Skin epidermis (tissue), 12 donors: Measurements from ENCODE around the gene L1CAM.

Experiments
- H3K27ac ChIP-seq, 21 experiments: fragments of 200-600 bp; sonication (generic) in 11 of 21; one replicate each; pipeline ENCODE4 v1.5.0; 2020; ENCODE audit warnings: mild to moderate bottlenecking in 3 of 21, inconsistent platforms in 2 of 21, moderate library complexity in 2 of 21
- H3K4me3 ChIP-seq, 7 experiments: fragments of 200-600 bp; sonication (generic) in 2 of 7; one replicate each; pipeline ENCODE4 v1.5.0; 2020; ENCODE audit warnings: inconsistent platforms in 2 of 7, mild to moderate bottlenecking in 2 of 7, moderate library complexity in 1 of 7

The L1CAM gene

DNA sequence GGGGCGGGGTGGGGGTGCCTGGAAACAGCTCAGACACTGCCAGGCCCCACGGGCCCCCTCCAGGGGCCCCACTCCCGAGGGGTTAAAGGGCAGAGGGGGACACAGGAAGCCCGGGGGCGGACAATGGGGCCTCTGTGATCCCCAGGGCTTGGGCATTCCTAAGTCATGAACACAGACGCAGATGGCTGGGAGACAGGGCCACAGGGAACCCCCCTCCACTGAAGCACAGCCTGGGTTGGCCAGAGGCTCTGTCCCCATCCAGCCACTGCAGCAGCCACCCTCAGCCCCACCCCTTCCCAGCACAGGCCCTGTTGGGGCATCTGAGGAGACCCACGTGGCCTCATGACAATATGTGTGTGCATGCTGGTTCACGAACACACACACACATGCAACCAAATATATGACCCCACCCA is 3.9 kb downstream of the L1CAM start:
- no peak overlapping the region for H3K27ac ChIP-seq
- H3K4me3 ChIP-seq, result no peak overlapping the region

DNA sequence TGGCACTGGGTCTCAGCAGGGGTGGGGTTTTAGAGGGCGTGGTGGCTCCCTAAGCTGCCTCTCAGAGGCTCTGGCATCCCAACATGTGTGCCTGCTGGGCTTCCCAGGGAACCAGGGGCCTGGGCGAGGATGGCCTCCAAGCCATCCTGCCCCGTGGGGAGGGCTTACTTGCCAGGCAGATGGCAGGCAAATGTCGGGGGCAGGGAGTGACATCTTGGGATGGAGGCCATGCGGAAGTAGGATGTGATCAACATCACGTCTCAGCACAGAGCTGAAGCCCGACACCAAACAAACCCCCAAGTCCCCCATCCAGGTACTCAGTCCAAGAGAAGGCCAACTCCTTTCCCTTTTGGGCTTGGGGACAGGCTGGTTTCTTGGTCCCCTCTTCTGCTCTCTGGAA is 4.7 kb downstream of the L1CAM start:
- no peak overlapping the region for H3K27ac ChIP-seq

DNA sequence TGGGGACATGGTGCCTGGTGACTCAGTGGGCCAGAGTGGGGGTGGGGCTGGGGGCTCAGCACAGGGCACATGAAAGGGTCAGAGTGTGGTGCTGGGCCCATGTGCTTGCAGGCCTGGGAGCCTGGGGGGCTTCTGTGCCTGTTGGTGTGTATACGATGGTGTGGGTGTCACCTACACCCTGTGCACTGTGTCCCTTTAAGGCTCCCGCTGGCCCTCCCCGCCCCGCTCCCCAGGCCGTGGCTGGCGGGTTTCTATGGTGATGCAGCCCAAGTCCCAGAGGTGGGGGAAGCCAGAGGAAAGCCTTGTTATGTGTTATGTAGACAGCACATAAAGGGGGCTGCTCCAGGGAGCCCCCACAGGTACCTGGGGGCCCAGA is 5.5 kb downstream of the L1CAM start:
- Histone ChIP-seq H3K4me3 (no peak overlapping the region), H3K27ac (no peak overlapping the region)

More for the DNA sequence above, 4.7 kb downstream of the L1CAM start:
- H3K4me3 ChIP-seq, result no peak overlapping the region

DNA sequence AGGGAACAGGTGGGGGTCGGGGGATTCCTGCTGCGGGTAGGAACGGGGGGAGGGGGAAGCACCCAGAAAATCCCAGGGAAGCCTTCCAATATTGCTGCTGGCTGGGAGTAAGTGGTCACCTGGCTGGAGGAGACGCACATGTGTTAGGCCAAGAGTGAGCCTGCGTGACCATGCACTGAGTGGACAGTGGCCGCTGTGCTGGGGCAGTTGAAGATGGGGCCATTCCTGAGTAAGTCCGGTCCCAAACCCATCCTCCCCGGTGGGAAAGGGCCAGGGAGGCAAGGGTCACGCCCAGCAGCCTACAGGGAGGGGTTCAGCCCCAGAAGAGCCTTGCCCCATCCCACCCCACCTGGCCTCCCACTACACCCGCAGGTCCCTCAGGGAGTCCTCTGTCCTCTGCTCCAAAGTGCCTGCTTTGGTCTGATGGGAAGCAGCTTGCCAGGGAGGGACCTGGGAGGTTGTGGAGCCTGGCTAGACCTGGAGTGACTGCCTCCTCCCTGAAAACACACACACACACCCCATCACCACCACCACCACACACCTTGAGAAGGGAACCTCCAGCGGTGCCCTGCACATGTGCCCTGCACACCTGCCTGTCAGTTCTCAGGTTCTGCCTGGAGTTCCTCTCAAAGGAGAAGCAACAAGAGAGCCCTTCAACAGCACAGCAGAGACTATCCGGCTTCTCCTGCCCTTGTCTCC is 6.1 kb downstream of the L1CAM start:
- no peak overlapping the region for H3K27ac ChIP-seq
- no peak overlapping the region for H3K4me3 ChIP-seq

DNA sequence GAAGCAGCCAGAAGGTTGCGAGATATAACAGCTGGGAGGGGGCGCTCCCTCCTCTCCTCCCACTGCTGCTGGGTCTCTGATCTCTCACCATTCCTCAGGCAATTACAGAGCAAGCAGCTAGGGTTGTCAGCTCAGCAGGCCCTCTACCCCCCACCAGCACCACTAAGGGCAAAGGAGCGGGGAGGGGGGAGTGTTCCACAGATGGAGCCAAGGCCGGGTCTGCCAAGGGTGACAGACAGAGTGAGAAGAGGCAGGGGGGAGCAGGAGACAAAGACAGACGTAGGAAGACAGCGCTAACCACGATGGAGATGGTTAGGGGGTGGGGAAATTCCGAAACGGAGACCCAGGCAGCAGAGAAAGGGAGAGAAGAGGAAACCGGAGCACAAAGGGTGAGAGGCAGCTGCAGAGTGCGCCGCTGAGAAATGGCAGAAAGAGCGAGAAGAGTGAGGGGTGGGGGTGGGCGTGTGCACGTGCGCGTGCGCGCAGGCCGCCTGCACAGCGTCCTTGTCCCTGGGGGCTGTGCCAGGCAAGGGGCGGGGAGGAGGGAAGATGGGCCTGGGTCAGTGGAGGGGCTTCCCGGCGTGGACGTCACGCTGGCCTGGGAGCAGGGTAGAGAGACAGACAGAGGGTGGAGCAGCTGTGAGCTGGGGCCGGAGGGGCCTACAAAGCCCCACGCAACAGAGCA is 6.9 kb downstream of the L1CAM start:
- H3K4me3 ChIP-seq, result no peak overlapping the region
- H3K27ac ChIP-seq, result no peak overlapping the region

DNA sequence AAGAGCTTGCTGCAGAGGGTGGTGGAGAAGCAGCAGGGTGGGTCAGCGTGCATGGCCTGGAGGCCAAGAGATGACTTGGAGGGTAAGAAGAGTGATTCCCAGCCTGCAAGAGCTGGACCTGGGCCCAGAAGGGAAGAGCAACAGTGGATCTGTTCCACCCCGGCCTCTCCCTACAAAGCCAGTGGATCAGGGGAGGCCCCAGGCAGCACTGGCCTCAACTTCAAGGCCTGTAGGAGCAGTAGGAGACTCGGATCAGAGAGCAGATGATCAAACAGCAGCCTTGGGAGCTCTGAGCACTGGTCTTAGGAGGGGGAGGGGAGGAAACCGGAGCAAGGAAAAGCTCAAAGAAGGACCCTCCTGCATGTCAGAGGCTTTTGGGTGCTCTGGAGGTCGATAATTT is 7.6 kb downstream of the L1CAM start:
- Histone ChIP-seq H3K4me3 (no peak overlapping the region), H3K27ac (no peak overlapping the region)

DNA sequence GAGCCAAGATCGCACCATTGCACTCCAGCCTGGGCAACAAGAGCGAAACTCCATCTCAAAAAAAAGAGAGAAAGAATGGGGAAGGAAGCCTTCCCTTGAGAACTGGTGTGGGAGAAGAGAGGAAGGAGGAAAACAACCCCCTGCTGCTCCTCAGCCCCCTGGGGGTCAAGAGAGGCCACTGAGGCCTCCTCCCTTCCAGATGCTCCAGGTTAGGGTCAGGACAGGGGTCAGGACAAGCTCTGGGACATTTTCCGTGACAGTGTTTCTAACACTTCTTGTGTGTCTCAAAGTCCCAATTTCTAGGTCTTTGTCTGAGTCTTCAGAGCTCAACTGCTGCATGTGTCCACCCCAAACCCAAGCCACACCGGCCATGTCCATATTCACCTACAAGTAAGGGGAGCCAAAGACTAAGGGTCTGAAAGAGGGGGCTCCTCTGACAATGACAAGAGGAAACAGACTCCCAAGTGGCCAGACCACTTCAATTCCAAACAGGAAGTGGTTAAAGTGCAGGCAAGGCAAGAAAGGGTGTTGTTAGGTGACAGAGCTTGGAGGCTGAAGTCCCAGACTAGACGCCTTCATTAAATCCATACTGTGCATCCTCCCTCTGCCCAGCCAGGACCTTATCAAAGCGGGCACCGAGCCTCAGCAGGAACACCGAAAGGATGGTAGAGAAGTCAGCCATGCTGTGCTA is 8.3 kb downstream of the L1CAM start:
- H3K27ac ChIP-seq, result no peak overlapping the region
- H3K4me3 ChIP-seq, result no peak overlapping the region

DNA sequence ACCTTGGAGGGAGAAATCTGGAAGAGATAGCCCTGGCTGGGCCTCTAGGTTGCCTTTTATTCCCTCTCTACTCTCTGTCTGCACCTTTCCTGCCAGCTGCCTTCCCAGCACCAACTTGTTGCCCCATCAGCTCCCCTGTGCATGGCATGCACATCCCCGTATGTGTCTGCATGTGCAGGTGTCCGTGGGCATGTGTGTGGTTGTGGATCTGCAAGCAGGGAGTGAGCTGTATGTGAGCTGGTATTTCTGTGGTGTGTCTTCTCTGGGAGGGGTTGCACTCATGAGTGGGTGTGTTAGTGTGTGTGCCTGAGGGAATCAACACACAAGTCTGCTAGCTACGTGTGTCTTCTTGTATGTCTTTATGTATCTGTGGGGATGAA is 9.9 kb downstream of the L1CAM start:
- no peak overlapping the region for H3K4me3 ChIP-seq

DNA sequence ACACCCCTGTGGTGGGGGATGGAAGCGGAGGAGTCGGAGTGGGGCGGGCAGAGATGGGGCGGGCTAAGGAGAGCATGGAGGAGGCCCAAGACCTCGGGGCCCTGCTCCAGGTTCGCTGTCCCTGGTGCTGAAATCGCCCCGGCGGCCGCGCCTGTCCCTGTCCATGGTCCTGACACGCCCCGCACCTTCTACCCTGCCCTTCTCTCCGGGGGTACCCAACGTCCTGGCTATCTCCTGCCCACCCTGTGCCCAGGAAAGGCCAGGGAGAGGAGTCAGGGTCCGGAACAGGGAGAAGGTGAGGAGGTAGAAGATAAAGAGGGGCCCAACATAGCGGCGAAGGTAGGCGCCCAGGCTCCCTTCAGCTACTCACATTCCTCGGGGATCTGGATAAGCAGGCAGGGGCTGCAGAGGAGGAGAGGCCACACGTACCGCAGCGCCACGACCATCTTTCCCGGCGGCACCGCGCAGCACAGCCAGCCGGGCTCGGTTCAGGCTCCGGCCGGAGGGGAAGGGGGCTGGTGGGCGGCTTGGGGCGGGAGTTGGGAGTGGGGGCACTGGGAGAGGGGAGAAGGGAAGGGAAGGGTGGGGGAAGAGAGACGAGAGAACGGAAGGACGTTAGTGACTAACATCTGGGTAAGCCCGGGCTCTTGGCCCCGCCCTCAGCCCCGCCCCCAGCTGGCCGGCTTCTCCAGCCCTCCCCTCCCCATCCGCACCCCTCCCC is 10.4 kb downstream of the L1CAM start:
- no peak overlapping the region for H3K4me3 ChIP-seq

More for the DNA sequence above, 9.9 kb downstream of the L1CAM start:
- no peak overlapping the region for H3K27ac ChIP-seq

DNA sequence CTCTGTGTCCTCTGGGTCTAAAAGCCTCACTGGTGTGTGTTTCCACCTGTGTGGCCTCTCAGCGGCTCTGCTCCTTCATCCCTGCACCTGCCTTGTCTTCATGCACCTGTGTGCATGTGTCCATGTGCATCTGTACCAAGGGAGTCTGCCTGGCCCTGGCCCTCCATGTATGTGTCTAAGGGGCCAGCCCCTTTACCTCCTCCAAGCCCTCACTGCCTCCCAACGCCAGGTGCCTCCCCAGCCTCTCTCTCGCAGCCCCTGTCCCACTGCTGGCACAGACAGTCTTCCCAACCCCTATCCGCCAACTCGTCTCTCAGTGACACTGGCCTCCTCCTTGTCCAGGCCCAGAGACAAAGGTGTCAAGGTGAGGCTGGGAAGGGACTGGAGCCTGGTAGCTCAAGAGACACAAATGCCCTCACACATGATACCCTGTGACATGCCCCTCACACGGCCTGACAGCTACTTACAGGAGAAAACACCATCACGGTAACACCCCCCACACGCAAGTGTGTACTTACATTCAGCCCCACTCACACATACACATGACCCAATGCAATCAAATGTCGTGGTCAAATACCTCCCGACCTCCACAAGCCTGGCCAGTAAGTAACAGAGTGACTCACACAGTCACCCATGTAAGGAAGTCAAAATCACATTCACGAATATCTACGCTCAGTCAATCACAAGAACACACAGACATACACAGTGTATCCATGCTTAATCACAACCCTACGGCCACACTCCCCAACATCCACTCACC is 11.4 kb downstream of the L1CAM start:
- H3K27ac ChIP-seq, result no peak overlapping the region
- H3K4me3 ChIP-seq, result no peak overlapping the region

More for the DNA sequence above, 10.4 kb downstream of the L1CAM start:
- no peak overlapping the region for H3K27ac ChIP-seq

DNA sequence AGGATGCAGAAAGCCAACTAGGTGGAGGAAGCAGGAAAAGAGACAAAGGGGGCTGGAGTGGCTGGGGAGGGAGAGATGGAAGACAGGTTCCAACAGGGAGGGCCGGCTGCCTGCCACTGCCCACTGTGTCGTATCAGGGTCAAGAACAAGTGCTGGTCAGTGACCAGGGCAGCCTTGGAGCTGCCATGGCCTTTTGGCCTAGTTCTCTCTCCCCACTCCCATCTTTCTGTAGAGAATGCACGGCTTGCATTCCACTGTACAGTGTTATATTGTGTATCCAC is 11.9 kb downstream of the L1CAM start:
- Histone ChIP-seq H3K27ac (no peak overlapping the region), H3K4me3 (no peak overlapping the region)

DNA sequence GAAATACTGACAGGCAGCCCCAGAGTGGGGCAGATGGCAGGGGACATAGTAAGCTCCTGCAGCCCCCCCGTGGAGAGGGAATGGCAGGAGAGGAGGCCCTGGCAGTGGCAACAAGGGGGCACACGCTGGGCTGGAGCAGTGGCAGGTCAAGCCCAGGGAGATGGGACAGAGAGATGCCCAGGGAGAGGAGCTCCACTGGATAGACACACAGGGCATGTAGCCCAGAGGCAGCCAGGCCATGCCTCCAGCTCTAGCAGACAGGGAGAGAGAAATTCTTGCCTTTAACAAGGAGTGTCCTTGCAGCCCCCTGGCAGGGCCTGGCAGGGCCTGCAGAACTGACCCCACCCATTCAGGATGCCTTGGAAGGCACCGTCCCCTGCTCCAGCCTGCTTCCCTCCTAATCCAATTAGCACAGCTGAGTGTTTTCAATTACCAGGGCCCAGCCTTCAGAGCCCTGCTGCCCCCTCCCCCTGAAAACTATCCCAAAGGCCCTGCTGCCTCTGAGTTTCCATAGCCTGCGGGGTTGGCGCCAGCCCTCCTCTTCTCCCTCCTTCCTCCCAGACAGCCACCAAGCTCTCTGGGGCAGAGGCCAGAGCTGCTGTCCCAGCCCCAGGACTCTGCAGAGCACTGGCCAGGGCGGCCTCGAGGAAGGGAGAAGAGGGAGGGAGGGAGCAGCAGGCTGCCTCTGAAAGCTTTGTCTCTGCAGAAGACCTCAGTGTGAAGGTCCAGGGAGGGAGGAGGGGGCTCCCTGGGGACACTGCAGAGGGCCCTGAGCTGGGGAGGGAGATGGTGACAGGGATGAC is 12.5 kb downstream of the L1CAM start:
- H3K27ac ChIP-seq, result no peak overlapping the region
- H3K4me3 ChIP-seq, result no peak overlapping the region

DNA sequence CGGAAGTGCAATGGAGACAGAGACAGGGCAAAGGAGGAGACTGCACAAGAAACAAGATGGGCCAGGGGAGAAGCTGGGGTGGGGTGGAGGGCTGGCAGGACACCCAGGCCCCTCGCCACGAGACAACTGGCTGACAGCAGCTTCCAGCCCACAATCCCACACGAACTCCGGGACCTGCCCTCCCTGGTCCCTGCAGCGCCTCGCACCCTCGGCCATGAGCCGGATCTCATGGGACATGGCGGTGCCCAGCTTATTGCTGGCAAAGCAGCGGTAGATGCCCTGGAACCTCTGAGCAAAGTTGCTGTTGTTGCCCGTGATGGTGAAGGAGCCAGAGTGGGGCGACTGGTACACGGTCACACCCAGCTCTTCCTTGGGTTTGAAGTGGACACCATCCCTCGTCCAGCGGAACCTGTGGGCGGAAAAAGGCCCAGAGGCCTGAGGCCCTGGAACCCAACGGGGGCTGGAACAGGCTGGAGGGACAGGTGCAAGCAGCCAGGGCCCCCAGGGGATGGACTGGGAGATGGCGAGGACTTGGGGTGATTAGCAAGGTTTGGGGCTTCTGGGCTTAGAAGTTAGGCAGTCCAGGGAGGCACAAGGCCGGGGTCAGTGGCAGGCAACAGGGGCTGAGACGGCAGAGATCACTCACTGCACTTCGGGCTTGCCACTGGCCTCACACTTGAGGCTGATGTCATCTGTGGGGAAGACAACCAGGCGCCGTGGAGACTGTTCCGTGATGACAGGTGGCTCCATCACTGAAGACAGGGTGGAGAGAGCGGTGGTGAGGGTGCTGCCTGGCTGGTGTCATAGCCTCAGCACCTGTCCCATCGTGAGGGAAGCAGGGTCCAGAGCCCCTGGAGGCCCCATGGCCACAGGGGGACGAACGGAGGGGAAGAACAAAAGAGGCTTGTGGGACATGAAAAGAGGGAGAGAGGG is 13.8 kb downstream of the L1CAM start:
- H3K4me3 ChIP-seq, result no peak overlapping the region
- no peak overlapping the region for H3K27ac ChIP-seq

DNA sequence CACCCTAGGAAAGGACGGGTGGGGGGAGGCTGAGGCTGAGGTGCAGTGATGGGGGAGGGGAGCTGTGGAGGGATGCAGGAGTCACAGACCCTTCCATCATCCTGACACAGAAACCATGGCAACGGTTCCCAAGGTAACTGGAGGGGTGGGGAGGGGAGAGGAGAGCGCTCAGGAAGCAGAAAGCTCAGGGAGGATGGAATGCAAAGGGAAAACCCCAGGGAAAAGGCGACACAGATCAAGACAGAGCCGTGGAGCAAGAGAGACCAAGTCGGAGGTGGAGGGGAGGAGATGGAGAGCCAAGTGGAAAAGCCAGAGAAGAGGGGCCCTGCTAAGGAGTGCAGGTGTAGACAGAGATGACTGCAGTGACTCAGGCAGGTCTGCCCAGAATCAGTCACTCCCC is 14.5 kb downstream of the L1CAM start:
- Histone ChIP-seq H3K27ac (no peak overlapping the region), H3K4me3 (no peak overlapping the region)

DNA sequence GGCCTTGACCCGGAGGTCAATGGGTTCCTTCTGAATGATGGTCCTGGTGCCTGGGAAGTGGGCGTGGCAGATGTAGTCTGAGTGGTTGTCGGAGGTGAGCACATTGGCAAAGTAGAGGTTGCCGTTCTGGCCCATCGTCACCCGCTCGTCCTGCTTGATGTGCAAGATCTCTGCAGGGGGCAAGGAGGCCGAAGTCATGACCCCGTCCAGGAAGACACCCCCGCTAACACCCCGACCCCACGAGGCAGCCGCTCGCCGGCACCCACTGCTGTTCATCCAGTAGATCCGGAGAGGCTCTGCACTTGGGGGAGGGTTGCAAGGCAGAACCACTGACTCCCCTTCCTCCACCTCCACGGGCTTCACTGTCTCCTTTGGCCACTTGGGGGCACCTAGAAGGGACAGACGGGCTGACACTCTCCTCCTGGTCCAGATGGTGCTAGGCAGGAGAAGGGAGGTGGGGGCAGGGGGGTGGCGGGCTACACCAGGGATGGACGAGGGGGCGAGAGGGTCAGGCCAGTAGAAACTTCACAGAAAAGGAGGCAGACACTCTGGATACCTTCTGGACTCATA is 15.1 kb downstream of the L1CAM start:
- Histone ChIP-seq H3K27ac (no peak overlapping the region), H3K4me3 (no peak overlapping the region)

DNA sequence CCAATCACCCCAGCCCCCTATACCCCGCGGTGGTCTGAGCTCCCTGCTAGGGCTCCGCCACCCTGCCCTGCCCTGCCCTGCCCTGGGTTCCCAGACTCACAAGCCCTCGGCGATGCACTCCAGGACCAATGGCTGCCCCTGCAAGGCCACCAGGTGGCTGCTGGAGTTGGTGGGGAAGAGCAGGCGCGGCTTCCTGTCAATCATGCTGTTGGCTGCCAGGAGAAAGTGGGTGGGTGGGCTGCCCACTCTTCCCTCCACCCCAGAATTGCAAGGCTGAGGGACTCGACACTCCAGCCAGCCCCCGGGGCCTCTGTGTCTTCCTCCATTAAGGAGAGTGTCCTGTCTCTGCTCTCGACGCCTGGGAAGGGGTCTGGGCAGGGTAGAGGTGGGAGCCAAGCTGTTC is 15.7 kb downstream of the L1CAM start:
- H3K27ac ChIP-seq, result no peak overlapping the region
- no peak overlapping the region for H3K4me3 ChIP-seq

DNA sequence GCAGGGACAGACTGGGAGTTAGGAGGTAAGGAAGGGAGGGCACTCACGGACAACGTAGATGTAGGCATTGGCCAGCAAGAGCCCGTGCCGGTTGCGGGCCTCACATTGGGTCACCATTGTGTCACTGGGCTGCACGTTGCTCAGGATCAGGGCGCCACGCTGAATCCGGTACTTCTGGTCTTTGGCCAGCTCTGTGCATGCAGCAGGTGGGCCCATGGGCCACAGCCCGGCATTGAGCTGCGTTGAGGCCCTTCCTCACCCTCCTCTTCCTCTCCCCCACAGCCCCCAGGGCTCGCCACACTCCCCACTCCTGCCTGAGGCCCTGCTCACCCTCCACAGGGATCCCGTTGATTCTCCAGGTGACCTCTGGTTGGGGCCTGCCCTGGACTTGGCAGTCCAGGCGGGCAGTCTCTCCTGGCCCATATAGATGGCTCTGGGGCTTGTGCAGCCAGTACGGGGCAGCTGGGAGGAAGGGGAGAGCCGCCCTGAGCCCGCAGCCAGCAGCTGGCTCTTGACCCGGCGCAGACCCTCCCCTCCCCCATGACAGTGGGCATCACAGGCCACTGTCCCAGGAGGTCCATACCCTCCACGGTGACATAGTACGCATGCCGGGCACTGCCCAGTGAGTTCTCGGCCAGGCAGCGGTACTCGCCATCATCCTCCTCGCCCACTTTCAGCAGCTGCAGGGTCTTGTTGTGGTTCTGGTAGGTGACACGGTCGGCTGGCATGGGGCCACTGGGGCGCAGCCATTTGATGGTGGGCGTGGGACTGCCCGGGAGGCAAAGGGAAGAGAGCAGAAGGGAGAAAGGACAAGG is 16.3 kb downstream of the L1CAM start:
- Histone ChIP-seq H3K4me3 (no peak overlapping the region), H3K27ac (no peak overlapping the region)
